ENCODE measurements around the gene TMEM86B. TPM values are rescaled to one million over a fixed set of nuclear protein-coding genes. Genes with fewer than 3 reads are reported as not detected.

TMEM86B gene
- total RNA-seq, 1 experiment from 2014 or later: 18.4 TPM

GRCh38 chr19:55238030-55238429 is 9.5 kb upstream of the TMEM86B start:
- Histone ChIP-seq H2AFZ (no peak overlapping the region), H3K27me3 (ENCODE audit: insufficient read depth, low read depth) (no peaks in the 10 kb centered on the region), H3K4me1 (replicated peaks; ENCODE audit: insufficient read depth) (no peaks in the 10 kb centered on the region), H3K9me2 (ENCODE audit: insufficient read depth) (no peaks in the 10 kb centered on the region), H3K4me3 (no peak overlapping the region), H3K4me2 (no peak overlapping the region), H3K36me3 (ENCODE audit: low read depth) (peaks cover 23% of the 10 kb centered on the region), H3K79me2 (ENCODE audit: low read depth) (no peaks in the 10 kb centered on the region), H4K20me1 (ENCODE audit: insufficient read depth) (peaks cover 19% of the 10 kb centered on the region), H3K27ac (no peak overlapping the region), H3K9me3 (ENCODE audit: insufficient read depth, low read depth) (no peaks in the 10 kb centered on the region), H3F3A (ENCODE audit: insufficient read depth, low read depth) (peaks cover 24% of the 10 kb centered on the region; the same call in 1 of the 2 replicates)
- CTCF ChIA-PET: interaction anchor here (1.0 kb wide), 1 partner anchor 277 kb away, joined by 3 read pairs; no protein-coding TSS in a partner anchor
- BruUV-seq (replicated peaks): no TSS peak
- intact Hi-C loops (cut with micrococcal nuclease; ENCODE audit: unreplicated experiment): no loop called here
- TF ChIP-seq CTCF (conservative IDR thresholded peaks at IDR 0.05) (no peak), EZH2 (IDR thresholded peaks at IDR 0.05; ENCODE audit: low read depth) (no peak)
- POLR2A ChIA-PET (ENCODE audit: unreplicated experiment): no interaction called here
- no peak for DNase-seq

DNA sequence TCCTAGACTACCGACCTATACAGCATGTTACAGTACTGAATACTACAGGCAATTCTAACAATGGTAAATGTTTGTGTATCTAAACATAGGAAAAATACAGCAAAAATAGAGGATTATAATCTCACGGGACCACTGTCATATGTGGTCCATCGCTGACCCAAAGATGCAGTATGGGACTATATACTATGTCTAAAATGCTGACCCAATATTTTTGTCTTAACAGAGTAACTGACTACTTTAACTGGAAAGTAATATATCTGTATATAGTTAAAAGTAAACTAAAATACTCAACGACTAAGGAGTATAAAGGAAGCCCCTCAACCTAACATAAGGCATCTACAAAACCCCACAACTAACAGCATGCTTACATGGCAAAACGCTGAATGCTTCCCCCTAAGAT is 4.4 kb upstream of the TMEM86B start:
- Histone ChIP-seq H3K36me3 (ENCODE audit: low read depth) (peaks cover 21% of the 10 kb centered on the region), H3K27me3 (ENCODE audit: insufficient read depth, low read depth) (no peaks in the 10 kb centered on the region), H3K9me2 (ENCODE audit: insufficient read depth) (no peaks in the 10 kb centered on the region), H3K79me2 (ENCODE audit: low read depth) (no peaks in the 10 kb centered on the region), H3K27ac (no peak overlapping the region), H3F3A (ENCODE audit: insufficient read depth, low read depth) (peaks cover 24% of the 10 kb centered on the region; the same call in 1 of the 2 replicates), H3K4me2 (no peak overlapping the region), H4K20me1 (ENCODE audit: insufficient read depth) (peaks cover 40% of the 10 kb centered on the region), H3K4me3 (no peak overlapping the region), H3K9me3 (ENCODE audit: insufficient read depth, low read depth) (no peaks in the 10 kb centered on the region), H3K4me1 (replicated peaks; ENCODE audit: insufficient read depth) (no peaks in the 10 kb centered on the region), H2AFZ (no peak overlapping the region)
- ChIA-PET CTCF (no interaction called here), POLR2A (ENCODE audit: unreplicated experiment) (no interaction called here)
- BruUV-seq (replicated peaks): no TSS peak
- DNase-seq: no peak
- no peak for TF ChIP-seq CTCF (conservative IDR thresholded peaks at IDR 0.05)
- TF ChIP-seq EZH2 (IDR thresholded peaks at IDR 0.05; ENCODE audit: low read depth): no peak
- intact Hi-C loops (cut with micrococcal nuclease; ENCODE audit: unreplicated experiment): no loop called here

DNA sequence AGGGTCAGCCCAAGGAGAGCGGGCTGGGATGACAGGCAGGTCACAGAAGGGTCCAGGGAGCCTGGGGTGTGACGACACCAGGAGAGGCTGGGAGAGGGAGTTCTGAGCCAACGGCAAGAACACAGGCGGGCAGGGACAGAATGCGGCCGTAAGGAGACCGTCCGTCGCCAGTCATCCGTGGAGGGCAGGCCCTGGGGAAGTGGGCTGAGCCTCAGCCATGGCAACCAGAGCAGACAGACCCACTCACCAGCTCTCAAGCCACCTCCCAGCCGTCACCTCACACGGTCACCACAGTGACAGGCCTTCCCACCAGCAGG is 3.7 kb upstream of the TMEM86B start:
- BruUV-seq (replicated peaks): no TSS peak
- TF ChIP-seq CTCF (conservative IDR thresholded peaks at IDR 0.05): no peak
- TF ChIP-seq EZH2 (IDR thresholded peaks at IDR 0.05; ENCODE audit: low read depth): no peak
- no peaks in the 10 kb centered on the region for H3K27me3 ChIP-seq (ENCODE audit: insufficient read depth, low read depth)
- ChIA-PET POLR2A (ENCODE audit: unreplicated experiment) (no interaction called here), CTCF (no interaction called here)
- peaks cover 20% of the 10 kb centered on the region; the same call in 1 of the 2 replicates for H3F3A ChIP-seq (ENCODE audit: insufficient read depth, low read depth)
- H3K27ac ChIP-seq: no peak overlapping the region
- H3K4me1 ChIP-seq (replicated peaks; ENCODE audit: insufficient read depth): no peaks in the 10 kb centered on the region
- intact Hi-C loops (cut with micrococcal nuclease; ENCODE audit: unreplicated experiment): no loop called here
- no peak overlapping the region for H3K4me2 ChIP-seq
- H3K9me3 ChIP-seq (ENCODE audit: insufficient read depth, low read depth): no peaks in the 10 kb centered on the region
- no peak overlapping the region for H2AFZ ChIP-seq
- H3K36me3 ChIP-seq (ENCODE audit: low read depth): peaks cover 14% of the 10 kb centered on the region
- H3K9me2 ChIP-seq (ENCODE audit: insufficient read depth): no peaks in the 10 kb centered on the region
- H3K79me2 ChIP-seq (ENCODE audit: low read depth): no peaks in the 10 kb centered on the region
- peaks cover 45% of the 10 kb centered on the region for H4K20me1 ChIP-seq (ENCODE audit: insufficient read depth)
- DNase-seq: no peak
- no peak overlapping the region for H3K4me3 ChIP-seq

Data from PC-9 (cell line).